Occipital lobe (tissue), 2 donors: ENCODE measurements around the gene PPARD. TPM values are rescaled to one million over a fixed set of nuclear protein-coding genes. Genes with fewer than 3 reads are reported as not detected.
"Not testable (repeated sequence)": the region's sequence is repeated elsewhere in the genome, so short reads cannot be mapped to it uniquely, and the experiment has no call there.

Experiments used
- DNase-seq: peaks from one replicate; lab custom pipeline; 2025; lab: John Stamatoyannopoulos, UW
- total RNA-seq: library from RNA; depleted of rRNA; stranded (reverse); fragments of >200 nt; gene quantifications from one replicate; pipeline ENCODE4 v1.2.3, GENCODE V29; 2014

Gene PPARD
- total RNA-seq, 1 donor from 2014 or later: 2.2 TPM

GRCh38 chr6:35312076-35312800 lies 30.1 kb upstream of the PPARD start:
- DNase-seq: no peak

GRCh38 chr6:35312807-35313206 lies 29.6 kb upstream of the PPARD start:
- no peak for DNase-seq

- no peak for DNase-seq
Measured at GRCh38 chr6:35317483-35318195, 24.7 kb upstream of the PPARD start.

GRCh38 chr6:35318196-35319171 lies 23.9 kb upstream of the PPARD start:
- DNase-seq: peak; percentile 82

GRCh38 chr6:35319346-35320030 lies 22.9 kb upstream of the PPARD start:
- no peak for DNase-seq

GRCh38 chr6:35320031-35320410 lies 22.3 kb upstream of the PPARD start:
- DNase-seq: no peak

- DNase-seq: no peak
Measured at GRCh38 chr6:35321091-35321490, 21.3 kb upstream of the PPARD start.

GRCh38 chr6:35327349-35328027 lies 14.9 kb upstream of the PPARD start:
- DNase-seq: no peak

- no peak for DNase-seq
Measured at GRCh38 chr6:35328108-35328723, 14.1 kb upstream of the PPARD start.

GRCh38 chr6:35328965-35329364 lies 13.4 kb upstream of the PPARD start:
- not testable (repeated sequence) for DNase-seq

- DNase-seq: no peak
Measured at GRCh38 chr6:35330541-35331119, 11.7 kb upstream of the PPARD start.

- DNase-seq: not testable (repeated sequence)
Measured at GRCh38 chr6:35332074-35332887, 10.1 kb upstream of the PPARD start.

GRCh38 chr6:35341557-35341956 lies 801 bp upstream of the PPARD start:
- DNase-seq: no peak

- DNase-seq: no peak
Measured at GRCh38 chr6:35343092-35343834, 905 bp downstream of the PPARD start.

- DNase-seq: no peak
Measured at GRCh38 chr6:35343835-35344550, 1.6 kb downstream of the PPARD start.

- no peak for DNase-seq
Measured at GRCh38 chr6:35351422-35351821, 9.1 kb downstream of the PPARD start.

GRCh38 chr6:35352735-35353134 lies 10.4 kb downstream of the PPARD start:
- no peak for DNase-seq
